Fibroblast of lung (primary cell): Measurements from ENCODE around the gene DNAJA3. TPM values are rescaled to one million over a fixed set of nuclear protein-coding genes. Genes with fewer than 3 reads are reported as not detected.

Experiments used
- DNase-seq, 2 donors: peaks; one replicate each; pipeline versions ENCODE4 v3.0.0 to v3.0.0-alpha.2; 2010; ENCODE audit warnings: low read depth in 2 of 2
- H2AFZ ChIP-seq: 2 replicates; pipeline ENCODE4 v1.5.1; 2012; ENCODE audit warnings: low read length, control low read depth, inconsistent platforms
- H3K27ac ChIP-seq: 2 replicates; pipeline ENCODE4 v1.5.1; 2011; ENCODE audit warnings: low read length, control low read depth; ENCODE audit not compliant: insufficient read depth
- H3K27me3 ChIP-seq: 2 replicates; pipeline ENCODE4 v1.5.1; 2011; ENCODE audit warnings: mild to moderate bottlenecking, low read length; ENCODE audit not compliant: control insufficient read depth, insufficient read depth
- H3K36me3 ChIP-seq: 2 replicates; pipeline ENCODE4 v1.5.1; 2011; ENCODE audit warnings: low read length; ENCODE audit not compliant: control insufficient read depth, insufficient read depth
- H3K4me1 ChIP-seq: 2 replicates; pipeline ENCODE4 v1.5.1; 2011; ENCODE audit warnings: low read length; ENCODE audit not compliant: control insufficient read depth, insufficient read depth; ENCODE audit errors: extremely low read depth
- H3K4me2 ChIP-seq: 2 replicates; pipeline ENCODE4 v1.5.1; 2011; ENCODE audit warnings: low read length, control low read depth; ENCODE audit not compliant: insufficient read depth; ENCODE audit errors: extremely low read depth
- H3K4me3 ChIP-seq, 4 experiments: fragments of 200-600 bp in 1 of 4; sonication (generic) in 1 of 4; replicated peaks in 1 of 4; 2 replicates each; pipeline ENCODE4 v1.5.1; 2011 to 2016; ENCODE audit warnings: low read length in 4 of 4, low read depth in 3 of 4, mild to moderate bottlenecking in 3 of 4, control low read depth in 2 of 4, inconsistent platforms in 1 of 4, mixed read lengths in 1 of 4; ENCODE audit not compliant: insufficient read depth in 1 of 4; ENCODE audit errors: control extremely low read depth in 1 of 4
- H3K79me2 ChIP-seq: 2 replicates; pipeline ENCODE4 v1.5.1; 2012; ENCODE audit warnings: mild to moderate bottlenecking, low read length, inconsistent platforms; ENCODE audit not compliant: control insufficient read depth, insufficient read depth
- H3K9ac ChIP-seq: 2 replicates; pipeline ENCODE4 v1.5.1; 2011; ENCODE audit warnings: mild to moderate bottlenecking, low read length, control low read depth; ENCODE audit not compliant: insufficient read depth
- H3K9me3 ChIP-seq: 2 replicates; pipeline ENCODE4 v1.5.1; 2012; ENCODE audit warnings: low read depth, low read length; ENCODE audit not compliant: control insufficient read depth, insufficient read depth
- H4K20me1 ChIP-seq: 2 replicates; pipeline ENCODE4 v1.5.1; 2011; ENCODE audit warnings: low read length; ENCODE audit not compliant: control insufficient read depth, insufficient read depth; ENCODE audit errors: extremely low read depth
- EZH2 ChIP-seq: IDR thresholded peaks from 2 replicates; pipeline ENCODE4 v1.5.1; 2012; ENCODE audit warnings: low read length, control low read depth, mild to moderate bottlenecking; ENCODE audit errors: missing control alignments
- polyA plus RNA-seq, 2 donors: library from polyadenylated mRNA; depleted of rRNA in 1 of 2; stranded (reverse) in 1 of 2; unstranded in 1 of 2; fragments of >200 nt; gene quantifications; 2 replicates each; pipeline ENCODE4 v1.2.1, GENCODE V29; 2011 to 2012; ENCODE audit warnings: missing spikeins in 1 of 2
- total RNA-seq: library from RNA; depleted of rRNA; stranded (reverse); fragments of >200 nt; gene quantifications from 2 replicates; pipeline ENCODE4 v1.2.1, GENCODE V29; 2014
- TF ChIP-seq, protein P1 (sequence below), 2 donors: IDR thresholded peaks in 1 of 2; conservative IDR thresholded peaks in 1 of 2; 1 replicate in 1 of 2; 2 replicates in 1 of 2; pipeline ENCODE4 v1.5.1; 2011 to 2012; ENCODE audit warnings: low read length in 2 of 2, control low read depth in 1 of 2, inconsistent platforms in 1 of 2, low read depth in 1 of 2, mild to moderate bottlenecking in 1 of 2

DNAJA3 gene
- total and polyA plus RNA-seq, 2 donors (not counting 1 experiment from before 2014, with no cell fraction given): 27.8 to 66.1 TPM

- Histone ChIP-seq H3K4me2 (no peak overlapping the region), H3K9ac (no peak overlapping the region), H3K27ac (no peak overlapping the region), H3K36me3 (peaks cover 11% of the 10 kb centered on the region), H3K4me3 (no peak overlapping the region), H3K79me2 (no peaks in the 10 kb centered on the region), H3K4me1 (peaks cover 66% of the 10 kb centered on the region), H3K9me3 (no peaks in the 10 kb centered on the region), H4K20me1 (no peaks in the 10 kb centered on the region), H3K27me3 (no peaks in the 10 kb centered on the region), H2AFZ (no peak overlapping the region)
- no peak for DNase-seq
- TF ChIP-seq EZH2: no peak
- TF ChIP-seq, protein P1, sequence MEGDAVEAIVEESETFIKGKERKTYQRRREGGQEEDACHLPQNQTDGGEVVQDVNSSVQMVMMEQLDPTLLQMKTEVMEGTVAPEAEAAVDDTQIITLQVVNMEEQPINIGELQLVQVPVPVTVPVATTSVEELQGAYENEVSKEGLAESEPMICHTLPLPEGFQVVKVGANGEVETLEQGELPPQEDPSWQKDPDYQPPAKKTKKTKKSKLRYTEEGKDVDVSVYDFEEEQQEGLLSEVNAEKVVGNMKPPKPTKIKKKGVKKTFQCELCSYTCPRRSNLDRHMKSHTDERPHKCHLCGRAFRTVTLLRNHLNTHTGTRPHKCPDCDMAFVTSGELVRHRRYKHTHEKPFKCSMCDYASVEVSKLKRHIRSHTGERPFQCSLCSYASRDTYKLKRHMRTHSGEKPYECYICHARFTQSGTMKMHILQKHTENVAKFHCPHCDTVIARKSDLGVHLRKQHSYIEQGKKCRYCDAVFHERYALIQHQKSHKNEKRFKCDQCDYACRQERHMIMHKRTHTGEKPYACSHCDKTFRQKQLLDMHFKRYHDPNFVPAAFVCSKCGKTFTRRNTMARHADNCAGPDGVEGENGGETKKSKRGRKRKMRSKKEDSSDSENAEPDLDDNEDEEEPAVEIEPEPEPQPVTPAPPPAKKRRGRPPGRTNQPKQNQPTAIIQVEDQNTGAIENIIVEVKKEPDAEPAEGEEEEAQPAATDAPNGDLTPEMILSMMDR (conservative IDR thresholded peaks at IDR 0.05 in 1 of 2, IDR thresholded peaks at IDR 0.05 in 1 of 2; ENCODE audit: low read depth in 1 of 2, low read length in 2 of 2): peak in 1 of 2 donors; percentile 21
Measured at GRCh38 chr16:4390266-4391260, 35.1 kb upstream of the DNAJA3 start.

GRCh38 chr16:4391631-4392381 is 33.9 kb upstream of the DNAJA3 start:
- no peak for DNase-seq
- Histone ChIP-seq H3K4me2 (no peak overlapping the region), H3K36me3 (peaks cover 11% of the 10 kb centered on the region), H4K20me1 (no peaks in the 10 kb centered on the region), H3K27ac (peak overlapping the region; percentile 78), H3K9me3 (no peaks in the 10 kb centered on the region), H3K4me1 (peaks cover 55% of the 10 kb centered on the region), H3K9ac (no peak overlapping the region), H3K79me2 (no peaks in the 10 kb centered on the region), H2AFZ (no peak overlapping the region), H3K4me3 (no peak overlapping the region), H3K27me3 (no peaks in the 10 kb centered on the region)
- TF ChIP-seq EZH2: no peak
- TF ChIP-seq, protein P1 (conservative IDR thresholded peaks at IDR 0.05 in 1 of 2, IDR thresholded peaks at IDR 0.05 in 1 of 2; ENCODE audit: low read depth in 1 of 2, low read length in 2 of 2): no peak
